NB4 (cell line): ENCODE data around the gene SEZ6.

Experiments used
- MYC ChIP-seq: IDR thresholded peaks from 2 replicates; pipeline ENCODE4 v1.6.1; 2011; ENCODE audit warnings: low read depth, low read length
- POLR2A ChIP-seq: IDR thresholded peaks from 2 replicates; pipeline ENCODE4 v1.6.1; 2011; ENCODE audit warnings: mild to moderate bottlenecking; ENCODE audit not compliant: insufficient read length; ENCODE audit errors: extremely low read depth
- TF ChIP-seq, protein P1 (sequence below): IDR thresholded peaks from one replicate; pipeline ENCODE4 v1.5.1; 2012; ENCODE audit warnings: low read depth, low read length
- TF ChIP-seq, protein P2 (sequence below): IDR thresholded peaks from 2 replicates; pipeline ENCODE4 v1.6.1; 2011; ENCODE audit warnings: low read depth, low read length

DNA sequence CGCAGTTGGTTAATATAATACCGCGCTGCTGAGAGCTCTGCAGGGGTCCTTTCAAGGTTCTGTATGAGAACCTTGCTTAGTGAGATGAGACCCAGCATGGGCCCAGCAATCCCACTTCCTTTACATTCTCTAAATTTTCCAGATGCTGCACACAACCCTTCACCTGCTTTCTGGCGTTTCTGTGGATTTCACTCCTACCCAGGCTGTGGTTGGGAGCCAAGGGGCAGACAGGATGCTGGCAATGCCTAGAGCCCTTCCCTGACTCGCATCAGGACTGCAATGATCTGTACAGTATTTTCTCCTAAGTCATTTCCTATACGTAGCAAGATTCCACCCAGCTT lies 27.0 kb upstream of the SEZ6 start:
- TF ChIP-seq POLR2A (no peak), MYC (no peak)
- TF ChIP-seq, protein P1, sequence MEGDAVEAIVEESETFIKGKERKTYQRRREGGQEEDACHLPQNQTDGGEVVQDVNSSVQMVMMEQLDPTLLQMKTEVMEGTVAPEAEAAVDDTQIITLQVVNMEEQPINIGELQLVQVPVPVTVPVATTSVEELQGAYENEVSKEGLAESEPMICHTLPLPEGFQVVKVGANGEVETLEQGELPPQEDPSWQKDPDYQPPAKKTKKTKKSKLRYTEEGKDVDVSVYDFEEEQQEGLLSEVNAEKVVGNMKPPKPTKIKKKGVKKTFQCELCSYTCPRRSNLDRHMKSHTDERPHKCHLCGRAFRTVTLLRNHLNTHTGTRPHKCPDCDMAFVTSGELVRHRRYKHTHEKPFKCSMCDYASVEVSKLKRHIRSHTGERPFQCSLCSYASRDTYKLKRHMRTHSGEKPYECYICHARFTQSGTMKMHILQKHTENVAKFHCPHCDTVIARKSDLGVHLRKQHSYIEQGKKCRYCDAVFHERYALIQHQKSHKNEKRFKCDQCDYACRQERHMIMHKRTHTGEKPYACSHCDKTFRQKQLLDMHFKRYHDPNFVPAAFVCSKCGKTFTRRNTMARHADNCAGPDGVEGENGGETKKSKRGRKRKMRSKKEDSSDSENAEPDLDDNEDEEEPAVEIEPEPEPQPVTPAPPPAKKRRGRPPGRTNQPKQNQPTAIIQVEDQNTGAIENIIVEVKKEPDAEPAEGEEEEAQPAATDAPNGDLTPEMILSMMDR: no peak
- TF ChIP-seq, protein P2, sequence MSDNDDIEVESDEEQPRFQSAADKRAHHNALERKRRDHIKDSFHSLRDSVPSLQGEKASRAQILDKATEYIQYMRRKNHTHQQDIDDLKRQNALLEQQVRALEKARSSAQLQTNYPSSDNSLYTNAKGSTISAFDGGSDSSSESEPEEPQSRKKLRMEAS: no peak
